Cerebellar cortex (tissue), 1 donor: ENCODE measurements around the gene VASH1.

Source experiments
- DNase-seq: peaks from one replicate; pipeline ENCODE4 v3.0.0-alpha.2; 2015; ENCODE audit warnings: low spot score

Gene VASH1

DNA sequence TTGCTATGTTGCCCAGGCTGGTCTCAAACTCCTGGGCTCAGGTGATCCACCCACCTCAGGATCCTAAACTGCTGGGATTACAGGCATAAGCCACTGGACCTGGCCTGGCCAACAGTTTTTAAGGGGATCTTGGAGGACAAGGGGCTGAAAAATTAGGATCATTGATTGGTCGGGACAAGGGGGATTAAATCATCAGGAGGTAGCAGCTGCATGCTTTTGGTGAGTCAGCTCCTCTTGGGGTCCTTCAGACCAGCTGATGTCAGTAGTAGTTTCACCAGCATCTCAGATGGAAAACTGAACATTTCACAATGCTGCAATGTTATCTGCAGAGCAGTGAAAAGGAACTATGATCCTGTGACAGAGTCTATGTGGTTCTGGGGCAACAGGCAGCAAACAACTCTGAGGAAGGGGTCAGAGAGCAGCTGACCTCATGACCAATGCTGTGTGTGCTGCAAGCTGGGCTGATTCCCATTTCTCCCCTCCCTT, 71.3 kb downstream of the VASH1 start:
- DNase-seq: no peak
